Endothelial cell of umbilical vein (primary cell): ENCODE measurements around the gene SLC4A2. TPM values are rescaled to one million over a fixed set of nuclear protein-coding genes. Genes with fewer than 3 reads are reported as not detected.

ENCODE experiments used
- BruUV-seq: library from RNA; stranded (reverse); fragments of 400-500 nt; replicated peaks from 2 replicates; lab custom pipeline; 2021; lab: Mats Ljungman, UMichigan
- CTCF ChIA-PET: fragments of 300-600, 350-600 bp; sonication (Branson Sonifier 250); formaldehyde crosslinking; loops from one replicate; lab custom pipeline; 2021; ENCODE audit warnings: antibody characterized with exemption, inconsistent platforms; lab: Charles Lee
- POLR2A ChIA-PET: fragments of 300-600, 350-600 bp; sonication (Branson Sonifier 250); formaldehyde crosslinking; loops from one replicate; lab custom pipeline; 2021; ENCODE audit warnings: antibody characterized with exemption, inconsistent platforms; lab: Charles Lee
- DNase-seq: peaks from one replicate; pipeline ENCODE4 v3.0.0-alpha.2; 2011; ENCODE audit warnings: low read depth, low spot score
- FAIRE-seq: peaks from 2 replicates; lab custom pipeline; 2011; peaks lifted over from hg19 to GRCh38; lab: Jason Lieb, UNC
- H2AFZ ChIP-seq: 2 replicates; pipeline ENCODE4 v1.6.0; 2012; ENCODE audit warnings: low read depth, low read length, control low read depth, inconsistent platforms
- H3K27ac ChIP-seq: 2 replicates; pipeline ENCODE4 v1.5.1; 2011; ENCODE audit warnings: low read depth, mild to moderate bottlenecking, control low read depth, low read length, moderate library complexity; ENCODE audit not compliant: insufficient read depth
- H3K27me3 ChIP-seq, 2 experiments: 2 replicates each; pipeline versions ENCODE4 v1.6.0 to v1.6.1; 2011; ENCODE audit warnings: low read length in 2 of 2, mixed read lengths in 1 of 2; ENCODE audit not compliant: control insufficient read depth in 2 of 2, insufficient read depth in 2 of 2
- H3K36me3 ChIP-seq, 2 experiments: 2 replicates in 1 of 2; 3 replicates in 1 of 2; pipeline ENCODE4 v1.5.1; 2011; ENCODE audit warnings: low read length in 2 of 2, mild to moderate bottlenecking in 1 of 2, moderate library complexity in 1 of 2; ENCODE audit not compliant: control insufficient read depth in 2 of 2, insufficient read depth in 2 of 2; ENCODE audit errors: extremely low read depth in 1 of 2
- H3K4me1 ChIP-seq: 3 replicates; pipeline ENCODE4 v1.5.1; 2011; ENCODE audit warnings: mild to moderate bottlenecking, low read length; ENCODE audit not compliant: control insufficient read depth, insufficient read depth; ENCODE audit errors: extremely low read depth
- H3K4me2 ChIP-seq: 2 replicates; pipeline ENCODE4 v1.6.1; 2011; ENCODE audit warnings: low read length, control low read depth, mixed read lengths; ENCODE audit not compliant: insufficient read depth
- H3K4me3 ChIP-seq, 3 experiments: fragments of 200-600 bp in 1 of 3; sonication (generic), shearing (Covaris generic) in 1 of 3; replicated peaks in 1 of 3; 2 replicates each; pipeline ENCODE4 v1.5.1; 2011 to 2016; ENCODE audit warnings: control low read depth in 3 of 3, low read length in 3 of 3, mild to moderate bottlenecking in 2 of 3, inconsistent platforms in 1 of 3, low read depth in 1 of 3, moderate library complexity in 1 of 3; ENCODE audit not compliant: insufficient read depth in 1 of 3
- H3K79me2 ChIP-seq: 2 replicates; pipeline ENCODE4 v1.6.0; 2012; ENCODE audit warnings: low read length, inconsistent platforms; ENCODE audit not compliant: control insufficient read depth, insufficient read depth
- H3K9ac ChIP-seq: replicated peaks from 2 replicates; pipeline ENCODE3; 2011; ENCODE audit warnings: low read length, control low read depth; ENCODE audit not compliant: insufficient read depth; ENCODE audit errors: extremely low read depth
- H3K9me1 ChIP-seq: replicated peaks from 3 replicates; pipeline ENCODE4 v1.6.0; 2011; ENCODE audit warnings: mild to moderate bottlenecking, low read length; ENCODE audit not compliant: control insufficient read depth, insufficient read depth; ENCODE audit errors: extremely low read depth
- H3K9me3 ChIP-seq: replicated peaks from 2 replicates; pipeline ENCODE4 v1.5.1; 2012; ENCODE audit warnings: low read length, inconsistent platforms; ENCODE audit not compliant: control insufficient read depth, insufficient read depth
- H4K20me1 ChIP-seq: replicated peaks from 2 replicates; pipeline ENCODE3; 2011; ENCODE audit warnings: mild to moderate bottlenecking, low read length; ENCODE audit not compliant: control insufficient read depth, insufficient read depth; ENCODE audit errors: extremely low read depth
- FOS ChIP-seq: IDR thresholded peaks from 2 replicates; pipeline ENCODE4 v1.6.1; 2011; ENCODE audit warnings: mild to moderate bottlenecking, low read length, moderate library complexity, borderline replicate concordance; ENCODE audit not compliant: insufficient read depth
- GATA2 ChIP-seq: IDR thresholded peaks from 2 replicates; pipeline ENCODE4 v1.7.0; 2011; ENCODE audit warnings: low read depth, mild to moderate bottlenecking, moderate library complexity, mixed read lengths, low read length; ENCODE audit not compliant: insufficient read length, insufficient read depth
- MYC ChIP-seq: IDR thresholded peaks from one replicate; pipeline ENCODE4 v1.6.1; 2011; ENCODE audit warnings: mild to moderate bottlenecking, low read depth, low read length
- dilution Hi-C: fragments of 300-500 bp; cut with MboI; formaldehyde crosslinking; loops from one replicate; pipeline ENCODE4 v1.15.0; 2019; ENCODE audit warnings: low sequenced_read_pairs; ENCODE audit not compliant: extremely low pct_ligation_motif_present
- intact Hi-C: fragments of 100-400 bp; cut with micrococcal nuclease; formaldehyde crosslinking; loops from one replicate; pipeline ENCODE4 v1.10.0; 2022
- polyA plus RNA-seq, 4 experiments: library from polyadenylated mRNA; depleted of rRNA in 3 of 4; stranded (reverse) in 3 of 4; unstranded in 1 of 4; fragments of >200 nt; gene quantifications; 2 replicates each; pipeline versions ENCODE4 v1.2.1 to v1.2.3, GENCODE V29; 2011 to 2012; ENCODE audit warnings: missing spikeins in 1 of 4
- total RNA-seq: library from RNA; stranded (reverse); gene quantifications from 2 replicates; pipeline ENCODE4 v1.2.3, GENCODE V29; 2021
- TF ChIP-seq, protein P1 (sequence below), 2 donors: IDR thresholded peaks; 1 replicate in 1 of 2; 2 replicates in 1 of 2; pipeline ENCODE4 v1.5.1; 2011; ENCODE audit warnings: low read length in 2 of 2, mild to moderate bottlenecking in 2 of 2, moderate library complexity in 2 of 2, control low read depth in 1 of 2, inconsistent platforms in 1 of 2, low read depth in 1 of 2; ENCODE audit not compliant: insufficient read depth in 1 of 2; ENCODE audit errors: extremely low read depth in 1 of 2

Gene SLC4A2
- total and polyA plus RNA-seq, 2 donors (not counting 3 experiments of a cell fraction or from before 2014, with no cell fraction given): 108 to 172 TPM

GRCh38 chr7:151012911-151013347 is 46.5 kb upstream of the SLC4A2 start:
- intact Hi-C loops (loop anchor here (1.0 kb wide), 1 partner anchor 98 kb away; no protein-coding TSS in a partner anchor), dilution Hi-C loops (no loop called here)
- H2AFZ ChIP-seq: no peak overlapping the region
- H3K27ac ChIP-seq: no peak overlapping the region
- H3K9me1 ChIP-seq: no peaks in the 10 kb centered on the region
- H3K4me1 ChIP-seq: peaks cover 19% of the 10 kb centered on the region
- POLR2A ChIA-PET: no interaction called here
- TF ChIP-seq, protein P1, sequence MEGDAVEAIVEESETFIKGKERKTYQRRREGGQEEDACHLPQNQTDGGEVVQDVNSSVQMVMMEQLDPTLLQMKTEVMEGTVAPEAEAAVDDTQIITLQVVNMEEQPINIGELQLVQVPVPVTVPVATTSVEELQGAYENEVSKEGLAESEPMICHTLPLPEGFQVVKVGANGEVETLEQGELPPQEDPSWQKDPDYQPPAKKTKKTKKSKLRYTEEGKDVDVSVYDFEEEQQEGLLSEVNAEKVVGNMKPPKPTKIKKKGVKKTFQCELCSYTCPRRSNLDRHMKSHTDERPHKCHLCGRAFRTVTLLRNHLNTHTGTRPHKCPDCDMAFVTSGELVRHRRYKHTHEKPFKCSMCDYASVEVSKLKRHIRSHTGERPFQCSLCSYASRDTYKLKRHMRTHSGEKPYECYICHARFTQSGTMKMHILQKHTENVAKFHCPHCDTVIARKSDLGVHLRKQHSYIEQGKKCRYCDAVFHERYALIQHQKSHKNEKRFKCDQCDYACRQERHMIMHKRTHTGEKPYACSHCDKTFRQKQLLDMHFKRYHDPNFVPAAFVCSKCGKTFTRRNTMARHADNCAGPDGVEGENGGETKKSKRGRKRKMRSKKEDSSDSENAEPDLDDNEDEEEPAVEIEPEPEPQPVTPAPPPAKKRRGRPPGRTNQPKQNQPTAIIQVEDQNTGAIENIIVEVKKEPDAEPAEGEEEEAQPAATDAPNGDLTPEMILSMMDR (IDR thresholded peaks at IDR 0.05; ENCODE audit: extremely low read depth in 1 of 2, insufficient read depth in 1 of 2, low read depth in 1 of 2, low read length in 2 of 2): peak; percentile 46 to 58
- no peak for TF ChIP-seq MYC
- no peaks in the 10 kb centered on the region for H3K79me2 ChIP-seq
- H3K4me3 ChIP-seq: no peak overlapping the region
- no peaks in the 10 kb centered on the region for H3K9me3 ChIP-seq
- H3K27me3 ChIP-seq: no peaks in the 10 kb centered on the region
- H3K4me2 ChIP-seq: no peak overlapping the region
- peaks cover 0 to 21% of the 10 kb centered on the region in 2 experiments for H3K36me3 ChIP-seq
- BruUV-seq: no TSS peak
- FAIRE-seq: peak; percentile 53
- no peak overlapping the region for H3K9ac ChIP-seq
- CTCF ChIA-PET: interaction anchor here (0.6 to 9.4 kb wide), 8 partner anchors 7 to 134 kb away, joined by 3 to 107 read pairs (median 11); partner anchors contain the start of genes ATG9B and NOS3
- H4K20me1 ChIP-seq: no peaks in the 10 kb centered on the region
- DNase-seq: no peak

- H3K9me1 ChIP-seq: no peaks in the 10 kb centered on the region
- no peak overlapping the region for H3K9ac ChIP-seq
- peaks cover 0 to 21% of the 10 kb centered on the region in 2 experiments for H3K36me3 ChIP-seq
- POLR2A ChIA-PET: no interaction called here
- no peak overlapping the region for H3K4me2 ChIP-seq
- no peak for TF ChIP-seq FOS
- TF ChIP-seq GATA2: no peak
- TF ChIP-seq, protein P1 (IDR thresholded peaks at IDR 0.05; ENCODE audit: extremely low read depth in 1 of 2, insufficient read depth in 1 of 2, low read depth in 1 of 2, low read length in 2 of 2): no peak
- no peak for DNase-seq
- intact Hi-C loops: no loop called here
- no peak overlapping the region for H3K4me3 ChIP-seq
- no peak for FAIRE-seq
- CTCF ChIA-PET: interaction anchor here (2.4 to 6.5 kb wide), 4 partner anchors 20 to 115 kb away, joined by 11 to 68 read pairs (median 22); partner anchors contain the start of gene NOS3
- H3K4me1 ChIP-seq: peaks cover 18% of the 10 kb centered on the region
- H2AFZ ChIP-seq: no peak overlapping the region
- H3K27ac ChIP-seq: no peak overlapping the region
- dilution Hi-C loops: no loop called here
- no TSS peak for BruUV-seq
- H3K9me3 ChIP-seq: no peaks in the 10 kb centered on the region
- no peaks in the 10 kb centered on the region for H3K79me2 ChIP-seq
- no peaks in the 10 kb centered on the region for H3K27me3 ChIP-seq
- no peaks in the 10 kb centered on the region for H4K20me1 ChIP-seq
Observed at GRCh38 chr7:151013356-151013732, 46.0 kb upstream of the SLC4A2 start.
